AG04449 (cell line): ENCODE results near the gene EVA1A.
A peak's percentile ranks its signal among the peaks of the same experiment; 100 is the strongest.

ENCODE experiments used
- CTCF ChIA-PET: fragments of 350-600 bp; formaldehyde crosslinking; extraction: SDS; loops from one replicate; lab custom pipeline; 2021; ENCODE audit warnings: antibody characterized with exemption; lab: Yijun Ruan, JAX
- POLR2A ChIA-PET: fragments of 400-600, 350-600 bp; formaldehyde crosslinking; extraction: SDS; loops from one replicate; lab custom pipeline; 2020; ENCODE audit warnings: antibody characterized with exemption, inconsistent platforms; lab: Yijun Ruan, JAX
- DNase-seq: peaks from one replicate; pipeline ENCODE4 v3.0.0-alpha.2; 2010; ENCODE audit warnings: low read depth, low spot score
- H3K4me3 ChIP-seq: 2 replicates; pipeline ENCODE4 v1.5.1; 2011; ENCODE audit warnings: low read depth, mild to moderate bottlenecking, control low read depth, low read length
- CTCF ChIP-seq: IDR thresholded peaks from one replicate; pipeline ENCODE4 v1.5.1; 2011; ENCODE audit warnings: mild to moderate bottlenecking, moderate library complexity, low read length, control low read depth, inconsistent platforms; ENCODE audit not compliant: insufficient read depth; ENCODE audit errors: missing control alignments

EVA1A gene

DNA sequence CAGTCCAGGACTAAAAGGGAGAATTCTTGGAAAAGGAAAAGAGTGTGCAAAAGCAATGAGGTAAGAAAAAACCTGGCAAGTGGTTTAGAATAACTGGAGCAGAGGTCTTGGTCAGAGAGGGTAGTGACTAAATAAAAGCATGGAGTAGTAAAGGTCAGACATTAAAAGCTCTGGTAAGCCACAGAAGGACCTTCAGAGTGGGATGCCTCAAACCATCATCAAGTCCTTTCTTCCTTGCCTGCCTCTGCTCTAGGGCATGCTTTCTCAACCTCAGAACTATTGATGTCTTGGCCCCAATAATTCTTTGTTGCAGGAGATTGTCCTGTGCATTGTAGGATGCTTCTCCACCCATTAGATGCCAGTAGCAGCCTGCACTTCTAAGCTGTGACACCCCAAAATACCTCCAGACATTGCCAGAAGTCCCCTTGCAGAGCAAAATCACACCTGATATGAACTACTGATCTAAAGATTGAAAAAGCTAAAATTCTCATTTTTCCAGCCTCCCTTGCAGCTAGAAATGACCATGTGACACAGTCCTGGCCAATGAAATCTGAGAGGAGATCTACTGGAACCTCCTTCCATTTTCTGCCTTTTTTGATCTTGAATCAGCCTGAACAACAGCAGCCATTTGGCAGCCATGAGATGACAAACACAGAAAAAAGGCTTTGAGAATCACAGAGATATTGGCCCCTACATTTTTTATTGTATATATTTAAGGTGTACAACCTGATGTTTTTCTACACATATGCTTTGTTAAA lies 48.1 kb downstream of the EVA1A start:
- POLR2A ChIA-PET, result no interaction called here
- CTCF ChIA-PET, result interaction anchor here (1.1 to 2.3 kb wide), 2 partner anchors 49 to 96 kb away, joined by 3 to 9 read pairs; no protein-coding TSS in a partner anchor
- no peak for TF ChIP-seq CTCF
- no peak for DNase-seq
- no peak overlapping the region for H3K4me3 ChIP-seq

DNA sequence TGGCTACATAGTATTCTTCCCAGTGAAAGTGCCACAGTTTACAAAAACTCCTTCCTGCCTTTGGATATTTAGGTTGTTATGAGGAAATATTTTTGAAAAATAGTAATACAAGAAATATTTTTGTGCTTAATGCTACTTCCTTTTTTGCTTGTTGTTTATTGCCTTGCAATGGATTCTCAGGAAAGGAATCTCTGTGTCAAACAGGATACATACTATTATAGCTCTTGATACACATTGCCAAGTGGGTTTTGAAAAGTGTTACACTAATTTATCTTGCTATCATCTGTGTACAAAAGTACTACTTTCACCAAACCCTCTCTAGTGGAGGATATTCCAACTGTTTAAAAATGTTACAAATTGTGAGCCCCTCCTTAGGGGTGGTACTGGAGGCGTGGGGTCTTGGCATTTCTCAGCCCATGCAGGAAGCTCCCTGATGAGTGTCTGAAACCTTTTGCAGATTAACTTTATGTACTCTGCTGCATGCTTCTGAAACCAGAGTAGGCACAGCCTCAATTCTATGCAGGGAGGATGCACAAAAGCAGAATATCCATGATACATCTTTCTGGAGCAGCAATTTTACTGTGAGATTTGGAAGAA lies 54.5 kb downstream of the EVA1A start:
- CTCF ChIA-PET, result interaction anchor here (0.8 to 5.4 kb wide), 5 partner anchors 16 to 103 kb away, joined by 3 to 38 read pairs (median 4); no protein-coding TSS in a partner anchor
- TF ChIP-seq CTCF, result no peak
- POLR2A ChIA-PET, result no interaction called here
- no peak for DNase-seq
- H3K4me3 ChIP-seq, result no peak overlapping the region

DNA sequence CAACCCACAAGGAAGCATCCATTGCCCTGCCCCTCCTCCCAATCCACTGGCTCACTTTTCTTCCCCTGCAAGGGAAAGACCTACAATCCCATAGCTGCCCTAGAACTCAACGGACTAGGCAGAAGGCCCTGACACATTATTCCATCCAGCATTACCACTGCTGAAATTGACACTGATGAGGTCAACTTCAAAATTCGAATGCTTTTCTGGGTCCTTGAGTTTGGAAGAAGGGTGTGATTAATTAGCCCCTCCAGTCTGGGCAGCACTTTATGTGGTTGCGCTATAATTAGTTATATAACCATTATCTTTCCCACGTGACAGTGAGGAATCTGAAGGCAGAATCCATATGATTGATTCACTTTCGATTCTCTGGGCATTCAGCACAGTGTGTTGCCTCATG lies 55.7 kb downstream of the EVA1A start:
- CTCF ChIA-PET, result interaction anchor here (1.1 to 5.4 kb wide), 4 partner anchors 18 to 104 kb away, joined by 4 to 38 read pairs (median 4); no protein-coding TSS in a partner anchor

DNA sequence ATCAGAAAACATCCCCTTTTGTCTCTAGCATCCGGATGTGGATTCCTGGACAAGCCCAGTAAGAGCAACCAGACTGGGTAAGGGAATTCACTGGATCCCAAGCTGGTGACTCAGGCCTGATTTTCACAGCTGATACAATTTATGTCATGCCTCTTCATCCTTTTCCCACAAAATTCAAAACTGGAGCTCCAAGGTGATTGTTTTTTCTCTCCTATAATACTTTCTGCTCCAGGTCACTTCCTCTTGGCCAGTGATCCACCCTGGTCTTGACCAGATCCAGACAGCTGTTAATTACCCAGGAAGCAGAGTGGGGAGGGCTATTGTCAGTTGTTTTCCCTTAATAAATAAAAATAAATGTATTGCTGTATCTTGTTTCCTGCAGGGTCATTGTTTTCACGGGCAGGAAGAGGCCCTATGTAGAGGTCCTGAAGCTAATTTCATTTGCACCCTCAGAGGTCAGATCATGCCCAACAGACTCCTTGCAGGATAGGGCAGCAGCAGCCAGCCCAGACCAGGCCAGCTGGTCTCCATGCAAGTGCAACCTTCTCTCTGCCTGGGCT lies 57.6 kb downstream of the EVA1A start:
- DNase-seq, result peak; percentile 66
- ChIA-PET POLR2A (interaction anchor here (0.7 to 1.1 kb wide), 2 partner anchors 58 to 93 kb away, joined by 3 to 4 read pairs; no protein-coding TSS in a partner anchor), CTCF (interaction anchor here (0.7 to 5.4 kb wide), 12 partner anchors 12 to 125 kb away, joined by 3 to 38 read pairs (median 3); no protein-coding TSS in a partner anchor)
- TF ChIP-seq CTCF, result no peak
- no peak overlapping the region for H3K4me3 ChIP-seq

More for the DNA sequence above, 55.7 kb downstream of the EVA1A start:
- POLR2A ChIA-PET, result no interaction called here
- no peak for TF ChIP-seq CTCF
- no peak overlapping the region for H3K4me3 ChIP-seq
- no peak for DNase-seq

DNA sequence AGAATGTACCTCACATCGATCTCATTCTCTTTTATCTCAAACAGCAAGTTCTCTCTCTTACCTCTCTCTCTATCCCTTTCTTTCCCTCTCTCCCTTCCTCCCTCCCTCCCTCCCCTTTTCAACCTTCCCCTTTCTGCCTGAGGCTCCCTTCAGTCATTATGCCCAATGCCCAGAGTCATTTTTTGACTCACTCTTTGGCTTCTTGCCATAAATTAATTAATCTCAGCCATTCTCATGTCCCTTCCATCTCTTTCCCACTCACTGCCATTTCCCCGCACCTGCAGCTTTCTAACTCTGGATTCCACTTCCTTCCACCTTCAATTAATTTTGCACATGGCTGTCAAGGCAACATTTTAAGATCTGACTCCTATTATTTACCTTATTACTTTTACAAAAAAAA lies 60.1 kb downstream of the EVA1A start:
- no peak for DNase-seq
- POLR2A ChIA-PET, result no interaction called here
- CTCF ChIA-PET, result interaction anchor here (1.2 kb wide), 1 partner anchor 108 kb away, joined by 4 read pairs; no protein-coding TSS in a partner anchor
- no peak for TF ChIP-seq CTCF
- H3K4me3 ChIP-seq, result no peak overlapping the region

DNA sequence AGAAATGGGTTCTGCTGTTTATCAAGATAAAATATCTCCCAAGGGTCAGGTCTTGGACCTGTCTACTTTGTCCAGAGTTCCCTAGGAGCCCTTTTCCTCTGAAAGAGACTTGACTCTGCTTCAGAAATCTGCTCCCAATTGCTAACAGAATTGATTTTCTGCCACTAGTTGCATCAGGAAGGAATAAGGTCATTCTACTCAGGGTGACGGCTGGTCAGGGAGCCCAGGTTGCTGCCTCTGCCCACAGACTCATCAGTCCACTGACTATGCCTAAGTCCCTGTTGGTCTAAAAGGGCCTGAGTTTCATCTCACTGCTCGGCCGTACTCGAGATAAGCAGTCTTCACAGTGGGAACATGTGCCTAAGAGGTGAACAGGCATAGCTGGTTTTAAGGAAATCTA lies 61.2 kb downstream of the EVA1A start:
- POLR2A ChIA-PET, result no interaction called here
- CTCF ChIA-PET, result interaction anchor here (1.2 kb wide), 1 partner anchor 109 kb away, joined by 4 read pairs; no protein-coding TSS in a partner anchor
- H3K4me3 ChIP-seq, result no peak overlapping the region
- no peak for TF ChIP-seq CTCF
- no peak for DNase-seq
